Measurements from ENCODE around the gene FDX2.

The FDX2 gene

DNA sequence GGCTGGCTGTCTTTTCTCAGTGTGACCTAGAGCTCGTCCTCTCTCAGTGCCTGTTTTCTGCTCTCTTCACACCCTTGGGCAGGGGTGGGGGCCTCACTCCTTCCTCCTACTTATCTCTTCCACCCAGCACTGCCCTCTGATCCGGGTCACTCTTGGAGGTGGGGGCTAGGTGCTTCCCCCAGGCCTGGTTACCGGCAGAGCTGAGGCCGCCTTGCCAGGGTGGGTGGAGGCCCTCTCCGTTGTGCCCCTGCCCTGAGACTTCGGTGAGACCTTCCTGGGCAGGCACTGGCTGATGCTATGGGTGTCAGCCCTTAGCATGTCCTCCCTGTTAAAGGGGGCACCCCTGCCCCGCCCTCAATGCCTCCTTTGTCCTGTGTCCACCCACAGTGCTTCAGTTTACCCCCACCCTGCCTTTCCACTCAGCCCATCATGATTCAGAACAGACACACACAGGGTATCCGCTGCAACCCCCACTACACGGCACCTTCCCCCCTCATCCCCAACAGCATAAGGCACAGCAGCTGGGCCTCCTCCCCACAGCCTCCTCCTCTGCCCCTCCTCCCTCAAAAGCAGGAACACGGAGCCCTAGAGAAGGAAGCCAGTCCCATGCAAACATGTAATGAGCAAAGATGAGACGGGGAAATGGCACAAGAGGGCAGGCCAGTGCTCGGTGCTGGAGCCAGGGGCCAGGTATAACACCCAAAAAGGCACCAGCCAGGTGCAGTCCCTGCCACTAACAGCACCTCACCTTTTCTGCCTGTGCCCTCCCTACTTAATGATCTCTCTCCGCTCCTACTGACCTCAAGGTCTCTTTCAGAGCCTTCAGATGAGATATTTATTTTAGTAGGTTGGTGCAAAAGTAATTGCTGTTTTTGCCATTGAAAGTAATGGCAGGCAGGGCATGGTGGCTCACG is 16.0 kb downstream of the FDX2 start:
- DNase-seq, result no peak

DNA sequence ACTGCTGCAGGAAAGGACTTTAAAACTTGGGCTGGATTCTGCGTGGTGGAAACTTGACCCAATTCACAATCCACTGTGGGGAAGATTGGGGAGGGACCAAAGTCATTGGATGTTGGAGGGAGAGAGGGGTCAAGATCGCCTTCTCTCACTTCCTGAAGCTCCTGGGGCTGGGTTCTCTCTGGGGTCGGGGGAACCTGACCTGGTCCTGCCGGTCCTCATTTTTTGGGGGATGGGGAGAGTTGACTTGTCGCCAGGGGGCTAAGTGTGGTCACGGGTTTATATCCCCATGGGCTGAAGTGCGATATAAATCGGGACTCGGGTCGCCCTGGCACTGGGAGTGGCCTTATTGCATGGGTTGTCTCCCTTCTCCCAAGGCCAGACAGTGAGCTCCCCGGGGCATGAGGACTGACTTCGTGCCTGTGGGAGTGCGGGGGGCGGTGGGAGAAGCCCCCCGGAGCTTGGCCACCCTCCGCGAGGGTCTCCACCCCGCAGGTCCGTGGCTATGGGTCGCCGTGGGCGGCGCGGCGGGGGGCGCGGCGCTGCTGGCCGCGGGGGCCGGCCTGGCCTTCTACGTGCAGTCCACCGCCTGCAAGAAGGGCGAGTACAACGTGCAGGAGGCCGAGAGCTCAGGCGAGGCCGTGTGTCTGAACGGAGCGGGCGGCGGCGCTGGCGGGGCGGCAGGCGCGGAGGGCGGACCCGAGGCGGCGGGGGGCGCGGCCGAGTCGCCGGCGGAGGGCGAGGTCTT is 19.8 kb downstream of the FDX2 start:
- DNase-seq, result no peak

DNA sequence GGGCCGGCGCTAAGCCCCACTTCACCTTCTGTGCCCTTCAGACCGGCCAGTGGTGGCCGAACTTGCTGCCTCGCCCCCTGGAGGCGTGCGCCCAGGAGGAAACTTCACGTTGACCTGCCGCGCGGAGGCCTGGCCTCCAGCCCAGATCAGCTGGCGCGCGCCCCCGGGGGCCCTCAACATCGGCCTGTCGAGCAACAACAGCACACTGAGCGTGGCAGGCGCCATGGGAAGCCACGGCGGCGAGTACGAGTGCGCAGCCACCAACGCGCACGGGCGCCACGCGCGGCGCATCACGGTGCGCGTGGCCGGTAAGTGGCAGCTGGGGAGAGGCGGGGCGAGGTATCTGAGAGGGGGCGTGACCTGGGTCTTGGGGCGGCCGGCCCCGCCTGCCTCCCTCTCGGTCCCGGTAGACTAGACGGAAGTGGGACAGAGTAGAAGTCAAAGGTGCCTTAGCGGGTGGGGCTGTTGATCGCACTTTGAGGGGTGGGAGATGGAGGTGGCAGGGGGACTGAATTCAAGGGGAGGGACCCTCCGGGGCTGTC is 20.4 kb downstream of the FDX2 start:
- no peak for DNase-seq

DNA sequence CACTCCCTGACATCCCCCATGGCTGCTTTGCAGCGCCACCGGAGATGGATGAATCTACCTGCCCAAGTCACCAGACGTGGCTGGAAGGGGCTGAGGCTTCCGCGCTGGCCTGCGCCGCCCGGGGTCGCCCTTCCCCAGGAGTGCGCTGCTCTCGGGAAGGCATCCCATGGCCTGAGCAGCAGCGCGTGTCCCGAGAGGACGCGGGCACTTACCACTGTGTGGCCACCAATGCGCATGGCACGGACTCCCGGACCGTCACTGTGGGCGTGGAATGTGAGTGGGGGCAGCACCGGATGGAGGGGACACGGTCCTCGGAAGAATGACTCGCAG is 21.5 kb downstream of the FDX2 start:
- DNase-seq, result no peak

DNA sequence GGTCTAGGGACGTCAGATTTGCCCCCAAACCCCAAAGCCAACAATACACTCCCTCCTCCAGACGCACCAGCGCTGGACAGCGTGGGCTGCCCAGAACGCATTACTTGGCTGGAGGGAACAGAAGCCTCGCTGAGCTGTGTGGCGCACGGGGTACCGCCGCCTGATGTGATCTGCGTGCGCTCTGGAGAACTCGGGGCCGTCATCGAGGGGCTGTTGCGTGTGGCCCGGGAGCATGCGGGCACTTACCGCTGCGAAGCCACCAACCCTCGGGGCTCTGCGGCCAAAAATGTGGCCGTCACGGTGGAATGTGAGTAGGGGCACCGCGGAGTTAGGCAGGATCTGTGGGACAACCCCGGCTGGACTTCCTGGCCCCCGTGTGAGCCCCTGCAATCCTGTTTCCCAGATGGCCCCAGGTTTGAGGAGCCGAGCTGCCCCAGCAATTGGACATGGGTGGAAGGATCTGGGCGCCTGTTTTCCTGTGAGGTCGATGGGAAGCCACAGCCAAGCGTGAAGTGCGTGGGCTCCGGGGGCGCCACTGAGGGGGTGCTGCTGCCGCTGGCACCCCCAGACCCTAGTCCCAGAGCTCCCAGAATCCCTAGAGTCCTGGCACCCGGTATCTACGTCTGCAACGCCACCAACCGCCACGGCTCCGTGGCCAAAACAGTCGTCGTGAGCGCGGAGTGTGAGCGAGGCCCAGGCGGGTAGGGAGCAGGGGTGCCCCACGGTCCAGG is 22.0 kb downstream of the FDX2 start:
- no peak for DNase-seq

DNA sequence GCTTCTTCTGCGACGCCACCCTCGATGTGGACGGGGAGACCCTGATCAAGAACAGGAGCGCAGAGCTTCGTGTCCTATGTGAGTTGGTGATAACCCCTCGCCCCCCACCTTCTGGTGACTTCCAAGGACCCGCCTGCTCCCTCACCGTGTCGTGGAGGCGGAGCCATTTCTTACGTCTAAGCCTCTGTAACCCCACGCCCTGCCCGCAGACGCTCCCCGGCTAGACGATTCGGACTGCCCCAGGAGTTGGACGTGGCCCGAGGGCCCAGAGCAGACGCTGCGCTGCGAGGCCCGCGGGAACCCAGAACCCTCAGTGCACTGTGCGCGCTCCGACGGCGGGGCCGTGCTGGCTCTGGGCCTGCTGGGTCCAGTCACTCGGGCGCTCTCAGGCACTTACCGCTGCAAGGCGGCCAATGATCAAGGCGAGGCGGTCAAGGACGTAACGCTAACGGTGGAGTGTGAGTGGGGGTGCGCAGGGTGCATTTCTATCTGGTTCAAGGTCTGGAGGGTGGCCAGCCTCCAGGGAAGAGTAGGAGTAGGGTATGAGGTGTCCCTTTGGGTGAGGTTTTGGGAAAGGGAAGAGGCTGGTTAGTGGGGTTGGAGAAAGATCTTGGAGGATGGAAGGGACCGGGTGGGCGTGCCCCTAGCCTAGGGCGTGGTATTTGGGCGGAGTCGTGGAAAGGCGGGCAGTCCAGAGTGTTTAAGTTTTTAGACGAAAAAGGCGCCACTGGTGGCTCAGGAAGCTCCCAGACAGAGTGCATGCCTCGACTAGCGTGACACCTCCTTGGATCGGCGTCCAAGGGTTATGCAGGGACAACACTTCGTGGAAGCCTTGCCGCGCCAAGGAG is 22.8 kb downstream of the FDX2 start:
- no peak for DNase-seq

DNA sequence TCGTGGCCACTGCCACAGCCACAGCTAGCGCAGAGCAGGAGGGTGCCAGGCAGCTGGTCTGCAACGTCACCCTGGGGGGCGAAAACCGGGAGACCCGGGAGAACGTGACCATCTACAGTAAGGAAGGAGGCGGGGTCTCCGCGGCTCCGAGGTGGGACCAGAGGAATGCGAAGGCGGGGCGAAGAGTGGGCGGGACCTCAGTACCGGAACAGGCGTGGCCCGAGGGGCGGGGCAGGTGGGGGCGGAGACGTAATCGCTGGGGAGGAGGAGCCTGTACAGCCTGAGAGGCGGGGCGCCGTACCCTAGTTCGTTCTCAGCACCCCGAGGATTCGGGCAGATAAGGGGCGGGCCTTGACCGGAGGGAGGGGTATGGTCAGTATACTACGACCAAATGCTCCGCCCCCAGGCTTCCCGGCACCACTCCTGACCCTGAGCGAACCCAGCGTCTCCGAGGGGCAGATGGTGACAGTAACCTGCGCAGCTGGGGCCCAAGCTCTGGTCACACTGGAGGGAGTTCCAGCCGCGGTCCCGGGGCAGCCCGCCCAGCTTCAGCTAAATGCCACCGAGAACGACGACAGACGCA is 23.5 kb downstream of the FDX2 start:
- DNase-seq, result no peak

DNA sequence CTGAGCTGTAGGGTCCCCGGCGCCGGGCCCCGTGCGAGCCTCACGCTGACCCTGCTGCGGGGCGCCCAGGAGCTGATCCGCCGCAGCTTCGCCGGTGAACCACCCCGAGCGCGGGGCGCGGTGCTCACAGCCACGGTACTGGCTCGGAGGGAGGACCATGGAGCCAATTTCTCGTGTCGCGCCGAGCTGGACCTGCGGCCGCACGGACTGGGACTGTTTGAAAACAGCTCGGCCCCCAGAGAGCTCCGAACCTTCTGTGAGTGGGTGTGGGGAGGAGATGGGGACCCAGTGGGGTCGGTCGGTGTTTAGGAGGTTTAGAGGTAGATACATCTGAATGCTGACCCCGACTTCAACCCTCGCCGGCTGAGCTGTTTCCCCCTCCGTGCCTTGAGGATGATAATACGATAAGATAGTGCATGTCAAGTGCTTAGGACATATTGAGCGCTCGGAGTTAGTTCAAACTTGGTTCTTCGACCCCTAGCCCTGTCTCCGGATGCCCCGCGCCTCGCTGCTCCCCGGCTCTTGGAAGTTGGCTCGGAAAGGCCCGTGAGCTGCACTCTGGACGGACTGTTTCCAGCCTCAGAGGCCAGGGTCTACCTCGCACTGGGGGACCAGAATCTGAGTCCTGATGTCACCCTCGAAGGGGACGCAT is 24.1 kb downstream of the FDX2 start:
- no peak for DNase-seq

DNA sequence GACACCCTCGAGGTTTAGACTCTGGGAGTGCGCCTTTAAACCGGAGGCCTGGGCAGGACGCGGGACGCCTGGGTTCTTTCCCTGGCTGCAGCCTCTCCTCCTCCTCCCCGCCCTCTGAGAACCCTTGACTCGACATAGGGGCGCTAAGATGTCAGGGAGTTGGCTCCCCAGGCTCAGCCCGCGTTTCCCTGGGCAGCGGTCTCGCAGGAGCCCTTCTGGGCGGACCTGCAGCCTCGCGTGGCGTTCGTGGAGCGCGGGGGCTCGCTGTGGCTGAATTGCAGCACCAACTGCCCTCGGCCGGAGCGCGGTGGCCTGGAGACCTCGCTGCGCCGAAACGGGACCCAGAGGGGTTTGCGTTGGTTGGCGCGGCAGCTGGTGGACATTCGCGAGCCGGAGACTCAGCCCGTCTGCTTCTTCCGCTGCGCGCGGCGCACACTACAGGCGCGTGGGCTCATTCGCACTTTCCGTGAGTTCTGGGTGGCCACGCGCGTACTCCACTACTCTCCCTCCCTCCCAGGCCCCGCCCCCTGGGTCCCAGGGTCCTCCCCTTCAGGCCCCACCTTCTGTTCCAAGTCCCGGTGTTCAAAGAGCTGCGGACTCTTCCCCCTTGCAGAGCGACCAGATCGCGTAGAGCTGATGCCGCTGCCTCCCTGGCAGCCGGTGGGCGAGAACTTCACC is 24.8 kb downstream of the FDX2 start:
- no peak for DNase-seq

DNA sequence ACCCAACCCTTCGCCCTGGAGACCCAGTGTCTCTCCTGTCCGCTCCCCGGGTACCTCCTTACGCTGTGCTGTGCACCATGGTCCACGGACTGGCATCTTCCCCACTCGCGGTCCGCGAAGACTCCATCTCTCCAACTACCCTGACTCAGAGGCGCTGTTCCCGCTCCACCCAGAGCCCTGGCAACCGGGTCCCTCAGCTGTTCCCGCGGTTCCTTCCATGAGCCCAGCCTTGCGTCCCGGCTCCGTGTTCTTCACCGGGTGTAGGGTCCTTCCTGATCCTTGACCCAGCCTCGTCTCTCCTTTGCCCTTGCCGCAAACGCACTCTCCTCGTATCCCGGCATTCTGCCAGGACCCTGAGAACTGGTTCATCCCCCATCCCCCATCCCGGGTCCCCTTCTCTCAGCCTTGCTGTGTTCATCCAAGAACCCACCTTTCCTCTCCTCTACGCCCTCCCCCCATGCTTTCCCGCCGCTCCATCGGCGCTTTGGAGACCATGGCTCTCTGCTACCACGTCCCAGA is 25.4 kb downstream of the FDX2 start:
- peak; percentile 22 for DNase-seq

DNA sequence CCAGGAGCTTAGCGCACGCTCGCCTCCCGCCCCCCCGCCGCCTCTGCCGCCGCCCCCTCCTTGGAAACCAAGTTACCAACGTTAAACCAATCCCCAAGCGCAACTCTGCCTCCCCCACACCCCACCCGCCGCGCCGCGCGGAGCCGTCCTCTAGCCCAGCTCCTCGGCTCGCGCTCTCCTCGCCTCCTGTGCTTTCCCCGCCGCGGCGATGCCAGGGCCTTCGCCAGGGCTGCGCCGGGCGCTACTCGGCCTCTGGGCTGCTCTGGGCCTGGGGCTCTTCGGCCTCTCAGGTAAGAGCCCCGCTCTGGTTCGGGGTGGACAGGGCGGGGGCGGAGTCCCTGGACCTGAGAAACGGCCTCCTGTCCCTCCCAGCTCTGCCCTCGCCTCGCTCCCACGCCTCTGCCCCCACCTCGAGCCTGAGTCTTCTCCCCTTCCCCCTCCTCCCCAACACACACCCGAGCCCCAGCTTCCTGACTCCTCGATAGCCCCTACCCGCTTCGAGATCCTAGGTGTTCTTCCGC is 25.9 kb downstream of the FDX2 start, which contains the start of gene ICAM5:
Gene ICAM5 (plus strand): TSS at position 117 of the 521 bp plus-strand sequence. CDS start 92 bp downstream, at position 209.
- no peak for DNase-seq

DNA sequence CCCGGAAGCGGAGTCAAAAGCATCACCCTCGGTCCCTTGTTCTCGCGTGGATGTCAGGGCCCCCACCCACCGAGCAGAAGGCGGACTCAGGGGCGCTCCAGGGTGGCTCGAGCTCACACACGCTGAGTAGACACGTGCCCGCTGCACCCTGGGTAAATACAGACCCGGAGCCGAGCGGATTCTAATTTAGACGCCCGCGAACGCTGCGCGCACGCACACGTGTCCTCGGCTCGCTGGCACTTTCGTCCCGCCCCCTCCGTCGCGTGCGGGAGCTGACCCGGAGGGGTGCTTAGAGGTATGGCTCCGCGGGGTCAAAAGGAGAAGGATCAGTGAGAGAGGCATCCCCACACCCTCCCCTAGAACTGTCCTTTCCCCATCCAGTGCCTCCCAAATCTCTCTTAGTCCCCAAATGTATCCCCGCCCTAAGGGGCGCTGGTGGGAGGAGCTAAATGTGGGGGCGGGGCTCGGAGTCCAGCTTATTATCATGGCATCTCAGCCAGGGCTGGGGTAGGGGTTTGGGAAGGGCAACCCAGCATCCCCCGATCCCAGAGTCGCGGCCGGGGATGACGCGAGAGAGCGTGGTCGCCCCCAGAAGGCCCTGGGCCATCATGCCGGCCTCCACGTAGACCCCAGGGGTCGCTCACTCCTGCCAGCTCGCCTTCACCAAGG is 26.5 kb downstream of the FDX2 start:
- DNase-seq, result peak; percentile 70

DNA sequence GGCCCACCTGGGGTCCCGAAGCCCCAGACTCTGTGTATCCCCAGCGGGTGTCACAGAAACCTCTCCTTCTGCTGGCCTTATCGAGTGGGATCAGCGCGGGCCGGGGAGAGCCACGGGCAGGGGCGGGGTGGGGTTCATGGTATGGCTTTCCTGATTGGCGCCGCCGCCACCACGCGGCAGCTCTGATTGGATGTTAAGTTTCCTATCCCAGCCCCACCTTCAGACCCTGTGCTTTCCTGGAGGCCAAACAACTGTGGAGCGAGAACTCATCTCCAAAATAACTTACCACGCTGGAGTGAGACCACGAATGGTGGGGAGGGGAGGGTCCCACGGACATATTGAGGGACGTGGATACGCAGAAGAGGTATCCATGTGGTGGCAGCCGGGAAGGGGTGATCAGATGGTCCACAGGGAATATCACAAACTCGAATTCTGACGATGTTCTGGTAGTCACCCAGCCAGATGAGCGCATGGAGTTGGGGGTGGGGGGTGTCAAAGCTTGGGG is 27.1 kb downstream of the FDX2 start:
- no peak for DNase-seq

DNA sequence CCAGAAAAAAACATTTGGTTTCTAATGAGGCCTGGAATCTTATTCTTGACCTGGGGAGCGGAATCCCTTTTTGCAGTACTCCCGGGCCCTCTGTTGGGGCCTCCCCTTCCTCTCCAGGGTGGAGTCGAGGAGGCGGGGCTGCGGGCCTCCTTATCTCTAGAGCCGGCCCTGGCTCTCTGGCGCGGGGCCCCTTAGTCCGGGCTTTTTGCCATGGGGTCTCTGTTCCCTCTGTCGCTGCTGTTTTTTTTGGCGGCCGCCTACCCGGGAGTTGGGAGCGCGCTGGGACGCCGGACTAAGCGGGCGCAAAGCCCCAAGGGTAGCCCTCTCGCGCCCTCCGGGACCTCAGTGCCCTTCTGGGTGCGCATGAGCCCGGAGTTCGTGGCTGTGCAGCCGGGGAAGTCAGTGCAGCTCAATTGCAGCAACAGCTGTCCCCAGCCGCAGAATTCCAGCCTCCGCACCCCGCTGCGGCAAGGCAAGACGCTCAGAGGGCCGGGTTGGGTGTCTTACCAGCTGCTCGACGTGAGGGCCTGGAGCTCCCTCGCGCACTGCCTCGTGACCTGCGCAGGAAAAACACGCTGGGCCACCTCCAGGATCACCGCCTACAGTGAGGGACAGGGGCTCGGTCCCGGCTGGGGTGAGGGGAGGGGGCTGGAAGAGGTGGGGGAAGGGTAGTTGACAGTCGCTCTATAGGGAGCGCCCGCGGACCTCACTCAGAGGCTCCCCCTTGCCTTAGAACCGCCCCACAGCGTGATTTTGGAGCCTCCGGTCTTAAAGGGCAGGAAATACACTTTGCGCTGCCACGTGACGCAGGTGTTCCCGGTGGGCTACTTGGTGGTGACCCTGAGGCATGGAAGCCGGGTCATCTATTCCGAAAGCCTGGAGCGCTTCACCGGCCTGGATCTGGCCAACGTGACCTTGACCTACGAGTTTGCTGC is 28.7 kb downstream of the FDX2 start, which contains the start of gene ICAM4:
Gene ICAM4 (plus strand): TSS at position 153 of the 935 bp plus-strand sequence. CDS start 58 bp downstream, at position 211.
- DNase-seq, result no peak

DNA sequence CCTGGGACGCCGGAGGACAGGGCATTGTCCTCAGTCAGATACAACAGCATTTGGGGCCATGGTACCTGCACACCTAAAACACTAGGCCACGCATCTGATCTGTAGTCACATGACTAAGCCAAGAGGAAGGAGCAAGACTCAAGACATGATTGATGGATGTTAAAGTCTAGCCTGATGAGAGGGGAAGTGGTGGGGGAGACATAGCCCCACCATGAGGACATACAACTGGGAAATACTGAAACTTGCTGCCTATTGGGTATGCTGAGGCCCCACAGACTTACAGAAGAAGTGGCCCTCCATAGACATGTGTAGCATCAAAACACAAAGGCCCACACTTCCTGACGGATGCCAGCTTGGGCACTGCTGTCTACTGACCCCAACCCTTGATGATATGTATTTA is 30.4 kb downstream of the FDX2 start:
- DNase-seq, result no peak

DNA sequence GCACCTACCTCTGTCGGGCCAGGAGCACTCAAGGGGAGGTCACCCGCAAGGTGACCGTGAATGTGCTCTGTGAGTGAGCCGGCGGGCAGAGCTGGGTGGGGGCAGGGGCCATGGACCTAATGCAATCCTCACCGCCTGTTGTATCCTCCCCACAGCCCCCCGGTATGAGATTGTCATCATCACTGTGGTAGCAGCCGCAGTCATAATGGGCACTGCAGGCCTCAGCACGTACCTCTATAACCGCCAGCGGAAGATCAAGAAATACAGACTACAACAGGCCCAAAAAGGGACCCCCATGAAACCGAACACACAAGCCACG is 30.9 kb downstream of the FDX2 start:
- DNase-seq, result no peak

DNA sequence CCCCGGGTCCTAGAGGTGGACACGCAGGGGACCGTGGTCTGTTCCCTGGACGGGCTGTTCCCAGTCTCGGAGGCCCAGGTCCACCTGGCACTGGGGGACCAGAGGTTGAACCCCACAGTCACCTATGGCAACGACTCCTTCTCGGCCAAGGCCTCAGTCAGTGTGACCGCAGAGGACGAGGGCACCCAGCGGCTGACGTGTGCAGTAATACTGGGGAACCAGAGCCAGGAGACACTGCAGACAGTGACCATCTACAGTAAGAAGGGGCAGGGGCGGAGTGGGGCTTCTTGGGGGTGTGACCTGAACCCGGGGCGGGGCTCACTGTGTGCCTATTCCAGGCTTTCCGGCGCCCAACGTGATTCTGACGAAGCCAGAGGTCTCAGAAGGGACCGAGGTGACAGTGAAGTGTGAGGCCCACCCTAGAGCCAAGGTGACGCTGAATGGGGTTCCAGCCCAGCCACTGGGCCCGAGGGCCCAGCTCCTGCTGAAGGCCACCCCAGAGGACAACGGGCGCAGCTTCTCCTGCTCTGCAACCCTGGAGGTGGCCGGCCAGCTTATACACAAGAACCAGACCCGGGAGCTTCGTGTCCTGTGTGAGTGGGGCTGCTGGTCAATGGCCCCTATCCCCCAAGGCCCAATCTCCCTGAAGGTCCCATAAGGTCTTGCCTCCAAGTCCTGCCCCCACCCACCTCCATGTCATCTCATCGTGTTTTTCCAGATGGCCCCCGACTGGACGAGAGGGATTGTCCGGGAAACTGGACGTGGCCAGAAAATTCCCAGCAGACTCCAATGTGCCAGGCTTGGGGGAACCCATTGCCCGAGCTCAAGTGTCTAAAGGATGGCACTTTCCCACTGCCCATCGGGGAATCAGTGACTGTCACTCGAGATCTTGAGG is 31.5 kb downstream of the FDX2 start:
- no peak for DNase-seq

Measured in DMS79 (cell line).